Skin of body (tissue), 3 donors: ENCODE data around the gene PRPF39. TPM values are rescaled to one million over a fixed set of nuclear protein-coding genes. Genes with fewer than 3 reads are reported as not detected.
"Not testable (repeated sequence)": the region's sequence is repeated elsewhere in the genome, so short reads cannot be mapped to it uniquely, and the experiment has no call there.

Source experiments
- DNase-seq: peaks from one replicate; lab custom pipeline; 2025; lab: John Stamatoyannopoulos, UW
- small RNA-seq: library from RNA; depleted of rRNA; stranded (forward); fragments of <200 nt; gene quantifications from one replicate; pipeline ENCODE3, GENCODE V24; 2014; ENCODE audit warnings: low replicate concordance
- total RNA-seq: library from RNA; depleted of rRNA; stranded (reverse); fragments of >200 nt; gene quantifications from one replicate; pipeline ENCODE4 v1.2.3, GENCODE V29; 2014

PRPF39 gene
- total RNA-seq, 1 donor from 2014 or later = 67.8 TPM

GRCh38 chr14:45135156-45135555 lies 51.2 kb downstream of the PRPF39 start:
- DNase-seq = peak; percentile 53

- DNase-seq = peak; percentile 100
These were observed 51.9 kb downstream of the PRPF39 start, which contains the start of gene FANCM for GRCh38 chr14:45135659-45136395. Gene FANCM (plus strand): TSS chr14:45135930. CDS start chr14:45136032, 102 bp downstream.

- no peak for DNase-seq
These were observed 52.5 kb downstream of the PRPF39 start for GRCh38 chr14:45136399-45136798.

GRCh38 chr14:45140661-45141187 lies 56.8 kb downstream of the PRPF39 start:
- no peak for DNase-seq

- DNase-seq = not testable (repeated sequence)
These were observed 58.2 kb downstream of the PRPF39 start for GRCh38 chr14:45142083-45142482.

GRCh38 chr14:45144658-45145057 lies 60.7 kb downstream of the PRPF39 start:
- DNase-seq = no peak

GRCh38 chr14:45145214-45145613 lies 61.3 kb downstream of the PRPF39 start:
- DNase-seq = no peak

GRCh38 chr14:45149602-45150001 lies 65.7 kb downstream of the PRPF39 start:
- no peak for DNase-seq

- DNase-seq = no peak
These were observed 66.5 kb downstream of the PRPF39 start for GRCh38 chr14:45150386-45150890.

- no peak for DNase-seq
These were observed 72.2 kb downstream of the PRPF39 start for GRCh38 chr14:45156067-45156466.

Small RNA genes within 50 kb of the gene (small RNA-seq; reads per million reads assigned to genes)
- gene RF00151 (0.62 reads per million, percentile 69 among the genes with 10 or more reads in this experiment), gene SNORD127 (2,313 reads per million, percentile 99 among the genes with 10 or more reads in this experiment)

Other genes with a start within 250 kb of the PRPF39 start
- 26.2 TPM for gene KLHL28, start 122.2 kb upstream of the PRPF39 start, total RNA-seq
- gene TOGARAM1, start 121.9 kb upstream of the PRPF39 start, total RNA-seq = 37.5 TPM
- gene FKBP3, start 50.4 kb downstream of the PRPF39 start, total RNA-seq = 40.6 TPM
- gene FANCM, start 51.8 kb downstream of the PRPF39 start, total RNA-seq = 12.9 TPM
- 52.9 TPM for gene MIS18BP1, start 169.1 kb downstream of the PRPF39 start, total RNA-seq